Endothelial cell (in vitro differentiated cells): ENCODE results near the gene ATP2C2. TPM values are rescaled to one million over a fixed set of nuclear protein-coding genes. Genes with fewer than 3 reads are reported as not detected.
A peak's percentile ranks its signal among the peaks of the same experiment; 100 is the strongest.

Experiments used
- DNase-seq: peaks from one replicate; pipeline ENCODE4 v3.0.0; 2021; ENCODE audit warnings: low spot score
- H3K27ac Mint-ChIP-seq: one replicate; pipeline ENCODE4 v1.8.0; 2021; ENCODE audit warnings: mixed read lengths, inconsistent platforms; ENCODE audit not compliant: unreplicated experiment
- H3K27me3 Mint-ChIP-seq: one replicate; pipeline ENCODE4 v1.8.0; 2021; ENCODE audit warnings: mild to moderate bottlenecking, moderate library complexity, mixed read lengths, inconsistent platforms; ENCODE audit not compliant: unreplicated experiment
- H3K36me3 Mint-ChIP-seq: one replicate; pipeline ENCODE4 v1.8.0; 2021; ENCODE audit warnings: mild to moderate bottlenecking, low read depth, mixed read lengths, inconsistent platforms; ENCODE audit not compliant: unreplicated experiment
- H3K4me1 Mint-ChIP-seq: one replicate; pipeline ENCODE4 v1.8.0; 2021; ENCODE audit warnings: mild to moderate bottlenecking, mixed read lengths, inconsistent platforms; ENCODE audit not compliant: unreplicated experiment
- H3K4me3 Mint-ChIP-seq: one replicate; pipeline ENCODE4 v1.8.0; 2021; ENCODE audit warnings: mild to moderate bottlenecking, mixed read lengths, inconsistent platforms; ENCODE audit not compliant: unreplicated experiment
- H3K9me3 Mint-ChIP-seq: one replicate; pipeline ENCODE4 v1.8.0; 2021; ENCODE audit warnings: mixed read lengths, inconsistent platforms; ENCODE audit not compliant: unreplicated experiment
- CTCF ChIP-seq: fragments of 200-600 bp; sonication (generic); IDR thresholded peaks from one replicate; pipeline ENCODE4 v1.5.0; 2021; ENCODE audit warnings: antibody characterized with exemption; ENCODE audit not compliant: unreplicated experiment
- total RNA-seq: library from RNA; stranded (reverse); fragmentation: NEBNext Ultra II Directional; extraction: Animal tissue kit (Norgen Biotek cat#: 25700); gene quantifications from one replicate; pipeline ENCODE4 v1.2.1, GENCODE V29; 2021; ENCODE audit not compliant: unreplicated experiment

Gene ATP2C2
- total RNA-seq, 1 donor from 2014 or later, result 2.7 TPM

GRCh38 chr16:84477661-84478060 lies 109.3 kb downstream of the ATP2C2 start:
- Mint-ChIP-seq H3K36me3 (peaks cover 16% of the 10 kb centered on the region), H3K27ac (no peak overlapping the region), H3K27me3 (peaks cover 7% of the 10 kb centered on the region), H3K4me1 (peaks cover 6% of the 10 kb centered on the region), H3K4me3 (no peak overlapping the region), H3K9me3 (no peaks in the 10 kb centered on the region)
- DNase-seq, result no peak
- no peak for TF ChIP-seq CTCF

- no peak overlapping the region for H3K27ac Mint-ChIP-seq
- no peak for TF ChIP-seq CTCF
- DNase-seq, result no peak
- H3K4me1 Mint-ChIP-seq, result peaks cover 9% of the 10 kb centered on the region
- peaks cover 18% of the 10 kb centered on the region for H3K36me3 Mint-ChIP-seq
- H3K4me3 Mint-ChIP-seq, result peak overlapping the region; percentile 39
- H3K27me3 Mint-ChIP-seq, result peaks cover 7% of the 10 kb centered on the region
- no peaks in the 10 kb centered on the region for H3K9me3 Mint-ChIP-seq
These were observed 110.0 kb downstream of the ATP2C2 start for GRCh38 chr16:84478172-84478947.

GRCh38 chr16:84479716-84480450 lies 111.5 kb downstream of the ATP2C2 start:
- H3K27ac Mint-ChIP-seq, result no peak overlapping the region
- H3K4me3 Mint-ChIP-seq, result no peak overlapping the region
- H3K36me3 Mint-ChIP-seq, result peaks cover 24% of the 10 kb centered on the region
- DNase-seq, result no peak
- TF ChIP-seq CTCF, result no peak
- peaks cover 7% of the 10 kb centered on the region for H3K27me3 Mint-ChIP-seq
- H3K9me3 Mint-ChIP-seq, result no peaks in the 10 kb centered on the region
- H3K4me1 Mint-ChIP-seq, result peaks cover 9% of the 10 kb centered on the region

- peaks cover 7% of the 10 kb centered on the region for H3K27me3 Mint-ChIP-seq
- no peak for DNase-seq
- peaks cover 19% of the 10 kb centered on the region for H3K36me3 Mint-ChIP-seq
- H3K4me3 Mint-ChIP-seq, result no peak overlapping the region
- peaks cover 9% of the 10 kb centered on the region for H3K4me1 Mint-ChIP-seq
- TF ChIP-seq CTCF, result no peak
- no peaks in the 10 kb centered on the region for H3K9me3 Mint-ChIP-seq
- H3K27ac Mint-ChIP-seq, result no peak overlapping the region
These were observed 112.9 kb downstream of the ATP2C2 start for GRCh38 chr16:84481051-84481735.
